RWPE2 (cell line): ENCODE results near the gene HIVEP1.

Source experiments
- ATAC-seq: fragments of 200-7000 bp; cut with Tn5 transposase; 3 replicates; pipeline ENCODE4 v1.9.1; 2021; ENCODE audit warnings: low read depth
- DNase-seq: peaks from one replicate; pipeline ENCODE4 v3.0.0-alpha.2; 2020; ENCODE audit warnings: low spot score
- H3K27ac ChIP-seq: fragments of 450-650 bp; 2 replicates; pipeline ENCODE4 v1.5.1; 2017; ENCODE audit warnings: mild to moderate bottlenecking; ENCODE audit not compliant: poor library complexity, severe bottlenecking
- H3K27me3 ChIP-seq: fragments of 250-450 bp; sonication (Bioruptor Pico); 2 replicates; pipeline ENCODE4 v1.5.1; 2021; ENCODE audit warnings: mild to moderate bottlenecking, moderate library complexity; ENCODE audit not compliant: insufficient read depth, poor library complexity, severe bottlenecking
- H3K36me3 ChIP-seq: fragments of 250-450 bp; sonication (Bioruptor Pico); 2 replicates; pipeline ENCODE4 v1.5.1; 2020; ENCODE audit warnings: low read depth, mild to moderate bottlenecking, moderate library complexity
- H3K4me1 ChIP-seq: fragments of 250-450 bp; sonication (Bioruptor Pico); 2 replicates; pipeline ENCODE4 v1.5.1; 2021; ENCODE audit warnings: mild to moderate bottlenecking, moderate library complexity; ENCODE audit not compliant: insufficient read depth, poor library complexity, severe bottlenecking
- H3K4me3 ChIP-seq: fragments of 250-450 bp; sonication (Bioruptor Pico); 2 replicates; pipeline ENCODE4 v1.5.1; 2021; ENCODE audit warnings: mild to moderate bottlenecking, moderate library complexity; ENCODE audit not compliant: severe bottlenecking
- H3K9me3 ChIP-seq: fragments of 250-450 bp; sonication (Bioruptor Pico); 2 replicates; pipeline ENCODE4 v1.5.1; 2021; ENCODE audit warnings: mild to moderate bottlenecking, moderate library complexity; ENCODE audit not compliant: severe bottlenecking
- TF ChIP-seq, protein P1 (sequence below): fragments of 450-650 bp; IDR thresholded peaks from one replicate; pipeline ENCODE4 v1.5.1; 2017; ENCODE audit warnings: mild to moderate bottlenecking, moderate library complexity; ENCODE audit not compliant: poor library complexity, severe bottlenecking

The HIVEP1 gene

DNA sequence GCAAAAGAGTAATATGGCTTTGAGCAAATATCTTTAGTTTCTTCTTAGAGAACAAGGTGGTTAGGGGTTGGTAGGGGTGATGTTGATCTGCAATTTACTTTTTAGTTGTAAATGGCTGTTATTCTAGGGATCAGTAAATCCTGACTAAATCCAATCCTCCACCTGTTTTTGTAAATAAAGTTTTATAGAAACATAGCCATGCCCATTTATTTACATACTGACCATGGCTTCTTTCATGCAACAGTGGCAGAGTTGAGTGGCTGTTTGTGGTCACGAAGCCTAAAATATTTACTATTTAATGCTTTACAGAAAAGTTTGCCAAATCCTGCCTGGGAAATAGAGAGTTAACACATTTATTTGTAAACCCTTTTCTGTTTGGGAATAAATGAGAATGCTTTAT, 14.7 kb downstream of the HIVEP1 start:
- Histone ChIP-seq H3K9me3 (peaks cover 8% of the 10 kb centered on the region), H3K4me1 (peaks cover 21% of the 10 kb centered on the region)
- TF ChIP-seq, protein P1, sequence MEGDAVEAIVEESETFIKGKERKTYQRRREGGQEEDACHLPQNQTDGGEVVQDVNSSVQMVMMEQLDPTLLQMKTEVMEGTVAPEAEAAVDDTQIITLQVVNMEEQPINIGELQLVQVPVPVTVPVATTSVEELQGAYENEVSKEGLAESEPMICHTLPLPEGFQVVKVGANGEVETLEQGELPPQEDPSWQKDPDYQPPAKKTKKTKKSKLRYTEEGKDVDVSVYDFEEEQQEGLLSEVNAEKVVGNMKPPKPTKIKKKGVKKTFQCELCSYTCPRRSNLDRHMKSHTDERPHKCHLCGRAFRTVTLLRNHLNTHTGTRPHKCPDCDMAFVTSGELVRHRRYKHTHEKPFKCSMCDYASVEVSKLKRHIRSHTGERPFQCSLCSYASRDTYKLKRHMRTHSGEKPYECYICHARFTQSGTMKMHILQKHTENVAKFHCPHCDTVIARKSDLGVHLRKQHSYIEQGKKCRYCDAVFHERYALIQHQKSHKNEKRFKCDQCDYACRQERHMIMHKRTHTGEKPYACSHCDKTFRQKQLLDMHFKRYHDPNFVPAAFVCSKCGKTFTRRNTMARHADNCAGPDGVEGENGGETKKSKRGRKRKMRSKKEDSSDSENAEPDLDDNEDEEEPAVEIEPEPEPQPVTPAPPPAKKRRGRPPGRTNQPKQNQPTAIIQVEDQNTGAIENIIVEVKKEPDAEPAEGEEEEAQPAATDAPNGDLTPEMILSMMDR, result no peak

DNA sequence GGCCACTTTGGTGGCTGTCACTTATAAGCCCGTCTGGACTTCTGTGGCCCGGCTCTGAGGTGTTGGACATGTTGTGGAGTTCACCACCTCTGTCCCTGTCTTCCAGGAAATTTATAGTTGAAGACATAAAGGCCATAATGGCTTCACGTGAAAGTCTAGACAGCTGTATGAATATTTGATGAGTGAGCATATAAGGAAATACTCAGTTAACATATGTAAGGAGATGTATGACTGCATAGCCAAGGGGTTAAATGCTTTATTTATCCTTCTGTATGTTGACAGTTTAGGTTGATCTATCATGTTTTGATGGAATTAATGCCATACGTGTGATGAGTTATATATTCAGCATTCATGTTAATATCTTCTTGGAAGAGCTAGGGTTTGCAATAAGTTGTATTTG, 16.1 kb downstream of the HIVEP1 start:
- Histone ChIP-seq H3K27me3 (no peaks in the 10 kb centered on the region), H3K36me3 (peaks cover 35% of the 10 kb centered on the region), H3K4me1 (peaks cover 23% of the 10 kb centered on the region), H3K9me3 (peaks cover 8% of the 10 kb centered on the region), H3K27ac (no peak overlapping the region), H3K4me3 (no peak overlapping the region)
- ATAC-seq, result no peak
- TF ChIP-seq, protein P1, result no peak
- DNase-seq, result no peak

More for the DNA sequence above, 14.7 kb downstream of the HIVEP1 start:
- H3K4me3 ChIP-seq, result no peak overlapping the region
- H3K27me3 ChIP-seq, result no peaks in the 10 kb centered on the region
- H3K27ac ChIP-seq, result no peak overlapping the region
- DNase-seq (no peak), ATAC-seq (no peak)
- H3K36me3 ChIP-seq, result peaks cover 45% of the 10 kb centered on the region

DNA sequence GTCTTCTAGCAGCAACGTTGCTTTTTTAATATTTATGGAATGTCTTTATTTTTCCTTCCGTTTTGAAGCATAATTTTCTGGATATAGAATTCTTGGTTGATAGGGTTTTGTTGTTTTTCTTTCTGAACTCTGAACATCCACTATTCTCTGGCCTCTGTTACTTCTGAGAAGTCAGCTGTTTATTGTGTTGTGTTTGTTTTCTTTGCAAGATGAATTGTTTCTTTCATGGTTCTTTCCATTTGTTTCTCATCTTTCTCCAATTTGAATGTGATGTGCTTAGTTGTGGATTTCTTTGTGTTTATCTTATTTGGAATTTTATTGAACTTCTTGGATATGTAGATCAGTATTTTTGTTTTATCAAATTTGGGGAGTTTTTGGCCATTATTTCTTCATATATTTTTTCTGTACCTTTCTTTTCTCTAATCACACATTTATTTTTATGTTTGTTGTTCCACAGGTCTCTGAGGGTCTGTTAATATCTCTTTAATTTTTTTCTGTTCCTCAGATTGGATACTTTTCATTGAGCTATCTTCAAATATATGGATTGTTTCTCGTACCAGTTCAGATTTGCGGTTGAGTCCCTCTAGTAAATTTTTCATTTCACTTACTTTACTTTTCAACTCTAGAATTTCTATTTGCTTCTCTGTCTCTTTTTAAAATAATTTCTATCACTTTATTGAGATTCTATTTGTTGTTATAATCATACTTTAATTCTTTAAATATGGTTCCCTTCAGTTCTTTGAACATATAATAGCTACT, 18.0 kb downstream of the HIVEP1 start:
- peaks cover 31% of the 10 kb centered on the region for H3K36me3 ChIP-seq
- ATAC-seq (no peak), DNase-seq (no peak)
- peaks cover 24% of the 10 kb centered on the region for H3K4me1 ChIP-seq
- peaks cover 8% of the 10 kb centered on the region for H3K9me3 ChIP-seq
- no peak overlapping the region for H3K27ac ChIP-seq
- H3K4me3 ChIP-seq, result no peak overlapping the region
- H3K27me3 ChIP-seq, result no peaks in the 10 kb centered on the region
- TF ChIP-seq, protein P1, result no peak

DNA sequence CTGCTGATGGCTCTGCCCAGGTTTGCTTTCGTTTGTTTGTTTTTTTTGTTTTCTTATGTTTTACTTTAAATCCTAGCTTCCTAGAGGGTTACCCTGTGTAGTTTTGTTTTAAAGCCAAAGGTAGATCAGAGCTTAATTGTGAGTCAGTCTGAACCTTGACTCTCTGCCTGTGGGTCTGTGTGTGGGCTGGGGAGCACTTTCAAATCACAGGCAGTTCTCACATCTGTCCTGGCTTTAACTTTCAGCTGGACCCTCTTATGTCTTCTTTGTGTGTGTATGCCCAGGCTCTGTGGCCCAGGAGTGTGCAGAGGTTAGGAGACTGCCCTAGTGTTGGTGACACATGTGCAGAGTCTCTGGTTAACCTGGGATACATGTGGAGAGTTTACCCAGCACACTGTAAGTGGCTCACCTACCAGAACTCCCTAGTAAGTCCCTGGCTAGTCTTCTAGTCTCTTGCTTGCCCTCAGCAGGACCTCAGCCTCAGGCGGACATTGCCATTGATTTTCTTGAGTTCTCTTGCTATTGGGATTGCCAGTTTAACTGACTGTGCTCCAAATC, 19.0 kb downstream of the HIVEP1 start:
- H3K4me1 ChIP-seq, result peaks cover 18% of the 10 kb centered on the region
- H3K9me3 ChIP-seq, result peaks cover 8% of the 10 kb centered on the region
- H3K27ac ChIP-seq, result peak overlapping the region; percentile 7
- DNase-seq (no peak), ATAC-seq (no peak)
- H3K27me3 ChIP-seq, result no peaks in the 10 kb centered on the region
- H3K36me3 ChIP-seq, result peaks cover 26% of the 10 kb centered on the region
- no peak overlapping the region for H3K4me3 ChIP-seq
- TF ChIP-seq, protein P1, result no peak
